ENCODE measurements around the gene TBP. TPM values are rescaled to one million over a fixed set of nuclear protein-coding genes. Genes with fewer than 3 reads are reported as not detected.

The TBP gene
- polyA plus RNA-seq, 4 donors = 10.0 to 19.4 (median 14.6) TPM

- Histone ChIP-seq H3K9me3 (ENCODE audit: control insufficient read depth in 2 of 2, insufficient read depth in 1 of 2, low read depth in 1 of 2, low read length in 1 of 2) (no peaks in the 10 kb centered on the region), H3K27me3 (ENCODE audit: control insufficient read depth in 3 of 3, insufficient read depth in 3 of 3, low read length in 3 of 3) (no peaks in the 10 kb centered on the region), H3K36me3 (ENCODE audit: control insufficient read depth in 3 of 3, insufficient read depth in 2 of 3, low read depth in 1 of 3, low read length in 3 of 3) (peaks cover 6 to 29% (median 27%) of the 10 kb centered on the region in 3 donors), H3K4me1 (ENCODE audit: control insufficient read depth in 3 of 3, insufficient read depth in 2 of 3, low read depth in 1 of 3, low read length in 2 of 3) (peaks cover 0 to 7% (median 0%) of the 10 kb centered on the region in 3 donors), H3K4me3 (ENCODE audit: low read depth in 1 of 3, low read length in 3 of 3) (no peak overlapping the region), H3K27ac (ENCODE audit: low read depth in 1 of 3, low read length in 2 of 3) (no peak overlapping the region)
- DNase-seq (no peak), FAIRE-seq (no peak)
- WGBS, 3 donors = 89 to 96% (median 95%) methylated on average over 10 of the region's 10 CpGs
These were observed 12.0 kb upstream of the TBP start for GRCh38 chr6:170542031-170542719.

GRCh38 chr6:170545405-170545804 lies 8.8 kb upstream of the TBP start:
- peaks cover 0 to 26% (median 15%) of the 10 kb centered on the region in 3 donors for H3K36me3 ChIP-seq (ENCODE audit: control insufficient read depth in 3 of 3, insufficient read depth in 2 of 3, low read depth in 1 of 3, low read length in 3 of 3)
- FAIRE-seq = no peak
- WGBS, 3 donors = 16 to 44% (median 27%) methylated on average over 2 of the region's 2 CpGs

GRCh38 chr6:170552765-170553533 lies 1.2 kb upstream of the TBP start, which contains the start of gene PSMB1:
Gene PSMB1, minus strand, starts transcription at chr6:170553307. Its CDS starts 65 bp downstream, at chr6:170553242.
- Histone ChIP-seq H3K9me3 (ENCODE audit: control insufficient read depth in 2 of 2, insufficient read depth in 1 of 2, low read depth in 1 of 2, low read length in 1 of 2) (no peaks in the 10 kb centered on the region), H3K27me3 (ENCODE audit: control insufficient read depth in 3 of 3, insufficient read depth in 3 of 3, low read length in 3 of 3) (no peaks in the 10 kb centered on the region), H3K27ac (ENCODE audit: low read depth in 1 of 3, low read length in 2 of 3) (peak within 1 kb of the TSS; percentile 80 to 99 (median 93)), H3K4me1 (ENCODE audit: control insufficient read depth in 3 of 3, insufficient read depth in 2 of 3, low read depth in 1 of 3, low read length in 2 of 3) (peaks cover 4 to 11% (median 11%) of the 10 kb centered on the region in 3 donors), H3K36me3 (ENCODE audit: control insufficient read depth in 3 of 3, insufficient read depth in 2 of 3, low read depth in 1 of 3, low read length in 3 of 3) (peaks cover 0 to 6% (median 4%) of the 10 kb centered on the region in 3 donors), H3K4me3 (ENCODE audit: low read depth in 1 of 3, low read length in 3 of 3) (peak within 1 kb of the TSS; percentile 78 to 99 (median 78))
- FAIRE-seq (no peak), DNase-seq (peak; percentile 94 to 97)
- 0 to 1% (median 0%) methylated on average over 41 of the region's 41 CpGs for WGBS, 3 donors

More at GRCh38 chr6:170545405-170545804, 8.8 kb upstream of the TBP start:
- no peak overlapping the region for H3K4me3 ChIP-seq (ENCODE audit: low read depth in 1 of 3, low read length in 3 of 3)
- H3K27me3 ChIP-seq (ENCODE audit: control insufficient read depth in 3 of 3, insufficient read depth in 3 of 3, low read length in 3 of 3) = no peaks in the 10 kb centered on the region
- no peak overlapping the region for H3K27ac ChIP-seq (ENCODE audit: low read depth in 1 of 3, low read length in 2 of 3)
- H3K9me3 ChIP-seq (ENCODE audit: control insufficient read depth in 2 of 2, insufficient read depth in 1 of 2, low read depth in 1 of 2, low read length in 1 of 2) = no peaks in the 10 kb centered on the region
- H3K4me1 ChIP-seq (ENCODE audit: control insufficient read depth in 3 of 3, insufficient read depth in 2 of 3, low read depth in 1 of 3, low read length in 2 of 3) = peaks cover 0 to 6% (median 0%) of the 10 kb centered on the region in 3 donors
- no peak for DNase-seq

- Histone ChIP-seq H3K9me3 (ENCODE audit: control insufficient read depth in 2 of 2, insufficient read depth in 1 of 2, low read depth in 1 of 2, low read length in 1 of 2) (no peaks in the 10 kb centered on the region), H3K4me3 (ENCODE audit: low read depth in 1 of 3, low read length in 3 of 3) (peak overlapping the region; percentile 17 to 99 (median 78)), H3K27me3 (ENCODE audit: control insufficient read depth in 3 of 3, insufficient read depth in 3 of 3, low read length in 3 of 3) (no peaks in the 10 kb centered on the region), H3K27ac (ENCODE audit: low read depth in 1 of 3, low read length in 2 of 3) (peak overlapping the region; percentile 80 to 99 (median 93)), H3K36me3 (ENCODE audit: control insufficient read depth in 3 of 3, insufficient read depth in 2 of 3, low read depth in 1 of 3, low read length in 3 of 3) (peaks cover 0 to 4% (median 3%) of the 10 kb centered on the region in 3 donors), H3K4me1 (ENCODE audit: control insufficient read depth in 3 of 3, insufficient read depth in 2 of 3, low read depth in 1 of 3, low read length in 2 of 3) (peaks cover 4 to 11% (median 11%) of the 10 kb centered on the region in 3 donors)
- FAIRE-seq = no peak
- peak; percentile 62 to 87 for DNase-seq
- WGBS, 3 donors = 0 to 1% (median 0%) methylated on average over 13 of the region's 13 CpGs
These were observed 596 bp upstream of the TBP start for GRCh38 chr6:170553534-170554012.

- DNase-seq = no peak
- 0% methylated on average over 7 of the region's 7 CpGs for WGBS, 3 donors
- H3K36me3 ChIP-seq (ENCODE audit: control insufficient read depth in 3 of 3, insufficient read depth in 2 of 3, low read depth in 1 of 3, low read length in 3 of 3) = peaks cover 0 to 6% (median 6%) of the 10 kb centered on the region in 3 donors
- H3K4me1 ChIP-seq (ENCODE audit: control insufficient read depth in 3 of 3, insufficient read depth in 2 of 3, low read depth in 1 of 3, low read length in 2 of 3) = peaks cover 4 to 11% (median 5%) of the 10 kb centered on the region in 3 donors
- H3K9me3 ChIP-seq (ENCODE audit: control insufficient read depth in 2 of 2, insufficient read depth in 1 of 2, low read depth in 1 of 2, low read length in 1 of 2) = no peaks in the 10 kb centered on the region
- FAIRE-seq = no peak
- H3K27me3 ChIP-seq (ENCODE audit: control insufficient read depth in 3 of 3, insufficient read depth in 3 of 3, low read length in 3 of 3) = no peaks in the 10 kb centered on the region
- H3K27ac ChIP-seq (ENCODE audit: low read depth in 1 of 3, low read length in 2 of 3) = peak overlapping the region in 2 of 3 donors; percentile 93 to 96
- peak overlapping the region; percentile 76 to 99 (median 77) for H3K4me3 ChIP-seq (ENCODE audit: low read depth in 1 of 3, low read length in 3 of 3)
These were observed 598 bp downstream of the TBP start for GRCh38 chr6:170554796-170555137.

- FAIRE-seq = no peak
- Histone ChIP-seq H3K4me1 (ENCODE audit: control insufficient read depth in 3 of 3, insufficient read depth in 2 of 3, low read depth in 1 of 3, low read length in 2 of 3) (peaks cover 4 to 11% (median 5%) of the 10 kb centered on the region in 3 donors), H3K9me3 (ENCODE audit: control insufficient read depth in 2 of 2, insufficient read depth in 1 of 2, low read depth in 1 of 2, low read length in 1 of 2) (no peaks in the 10 kb centered on the region), H3K4me3 (ENCODE audit: low read depth in 1 of 3, low read length in 3 of 3) (peak overlapping the region in 2 of 3 donors; percentile 77 to 99), H3K36me3 (ENCODE audit: control insufficient read depth in 3 of 3, insufficient read depth in 2 of 3, low read depth in 1 of 3, low read length in 3 of 3) (peaks cover 0 to 8% (median 6%) of the 10 kb centered on the region in 3 donors), H3K27ac (ENCODE audit: low read depth in 1 of 3, low read length in 2 of 3) (no peak overlapping the region), H3K27me3 (ENCODE audit: control insufficient read depth in 3 of 3, insufficient read depth in 3 of 3, low read length in 3 of 3) (no peaks in the 10 kb centered on the region)
- DNase-seq = no peak
- 42 to 56% (median 50%) methylated on average over 3 of the region's 3 CpGs for WGBS, 3 donors
These were observed 1.1 kb downstream of the TBP start for GRCh38 chr6:170555305-170555704.

- Histone ChIP-seq H3K4me3 (ENCODE audit: low read depth in 1 of 3, low read length in 3 of 3) (no peak overlapping the region), H3K27ac (ENCODE audit: low read depth in 1 of 3, low read length in 2 of 3) (no peak overlapping the region), H3K27me3 (ENCODE audit: control insufficient read depth in 3 of 3, insufficient read depth in 3 of 3, low read length in 3 of 3) (no peaks in the 10 kb centered on the region), H3K9me3 (ENCODE audit: control insufficient read depth in 2 of 2, insufficient read depth in 1 of 2, low read depth in 1 of 2, low read length in 1 of 2) (no peaks in the 10 kb centered on the region), H3K4me1 (ENCODE audit: control insufficient read depth in 3 of 3, insufficient read depth in 2 of 3, low read depth in 1 of 3, low read length in 2 of 3) (no peaks in the 10 kb centered on the region), H3K36me3 (ENCODE audit: control insufficient read depth in 3 of 3, insufficient read depth in 2 of 3, low read depth in 1 of 3, low read length in 3 of 3) (peaks cover 9 to 20% (median 15%) of the 10 kb centered on the region in 3 donors)
- FAIRE-seq (no peak), DNase-seq (no peak)
- 69 to 84% (median 76%) methylated on average over 4 of the region's 4 CpGs for WGBS, 3 donors
These were observed 7.4 kb downstream of the TBP start for GRCh38 chr6:170561555-170561954.

GRCh38 chr6:170564936-170565530 lies 10.9 kb downstream of the TBP start:
- Histone ChIP-seq H3K9me3 (ENCODE audit: control insufficient read depth in 2 of 2, insufficient read depth in 1 of 2, low read depth in 1 of 2, low read length in 1 of 2) (no peaks in the 10 kb centered on the region), H3K4me1 (ENCODE audit: control insufficient read depth in 3 of 3, insufficient read depth in 2 of 3, low read depth in 1 of 3, low read length in 2 of 3) (no peaks in the 10 kb centered on the region), H3K4me3 (ENCODE audit: low read depth in 1 of 3, low read length in 3 of 3) (no peak overlapping the region), H3K36me3 (ENCODE audit: control insufficient read depth in 3 of 3, insufficient read depth in 2 of 3, low read depth in 1 of 3, low read length in 3 of 3) (peaks cover 9 to 24% (median 17%) of the 10 kb centered on the region in 3 donors), H3K27ac (ENCODE audit: low read depth in 1 of 3, low read length in 2 of 3) (no peak overlapping the region), H3K27me3 (ENCODE audit: control insufficient read depth in 3 of 3, insufficient read depth in 3 of 3, low read length in 3 of 3) (no peaks in the 10 kb centered on the region)
- FAIRE-seq (no peak), DNase-seq (no peak)
- WGBS, 3 donors = 97 to 98% (median 98%) methylated on average over 8 of the region's 8 CpGs

Data from small intestine (tissue), 7 donors.